GM15510 (cell line): ENCODE results near the gene ATP11B.

Experiments used
- POLR2A ChIP-seq: IDR thresholded peaks from 3 replicates; pipeline ENCODE4 v1.6.1; 2011; ENCODE audit warnings: borderline replicate concordance; ENCODE audit not compliant: insufficient read length; ENCODE audit errors: extremely low read depth

ATP11B gene

GRCh38 chr3:182912474-182912873 lies 119.2 kb downstream of the ATP11B start:
- no peak for TF ChIP-seq POLR2A

GRCh38 chr3:182913889-182914288 lies 120.6 kb downstream of the ATP11B start:
- TF ChIP-seq POLR2A: no peak

- TF ChIP-seq POLR2A: no peak
Observed at GRCh38 chr3:182914341-182914740, 121.0 kb downstream of the ATP11B start.

GRCh38 chr3:182917134-182917533 lies 123.8 kb downstream of the ATP11B start:
- TF ChIP-seq POLR2A: no peak

GRCh38 chr3:182919866-182920357 lies 126.6 kb downstream of the ATP11B start:
- no peak for TF ChIP-seq POLR2A

- no peak for TF ChIP-seq POLR2A
Observed at GRCh38 chr3:182920515-182921084, 127.3 kb downstream of the ATP11B start.

GRCh38 chr3:182921665-182922355 lies 128.5 kb downstream of the ATP11B start:
- TF ChIP-seq POLR2A: no peak

- TF ChIP-seq POLR2A: no peak
Observed at GRCh38 chr3:182925330-182925943, 132.1 kb downstream of the ATP11B start.

GRCh38 chr3:182925944-182926337 lies 132.6 kb downstream of the ATP11B start:
- TF ChIP-seq POLR2A: no peak

GRCh38 chr3:182935803-182936202 lies 142.5 kb downstream of the ATP11B start:
- no peak for TF ChIP-seq POLR2A

GRCh38 chr3:182936239-182936917 lies 143.1 kb downstream of the ATP11B start:
- TF ChIP-seq POLR2A: no peak

- TF ChIP-seq POLR2A: no peak
Observed at GRCh38 chr3:182936918-182937285, 143.6 kb downstream of the ATP11B start.

- TF ChIP-seq POLR2A: no peak
Observed at GRCh38 chr3:182937293-182938051, 144.2 kb downstream of the ATP11B start.

- no peak for TF ChIP-seq POLR2A
Observed at GRCh38 chr3:182940266-182940808, 147.0 kb downstream of the ATP11B start.
